Anterior cingulate cortex (tissue), 58 donors: ENCODE data around the gene LAMA2.

ENCODE experiments used
- DNase-seq, 58 donors: peaks; one replicate each; lab custom pipeline; 2025; lab: John Stamatoyannopoulos, UW

The LAMA2 gene, protein sequence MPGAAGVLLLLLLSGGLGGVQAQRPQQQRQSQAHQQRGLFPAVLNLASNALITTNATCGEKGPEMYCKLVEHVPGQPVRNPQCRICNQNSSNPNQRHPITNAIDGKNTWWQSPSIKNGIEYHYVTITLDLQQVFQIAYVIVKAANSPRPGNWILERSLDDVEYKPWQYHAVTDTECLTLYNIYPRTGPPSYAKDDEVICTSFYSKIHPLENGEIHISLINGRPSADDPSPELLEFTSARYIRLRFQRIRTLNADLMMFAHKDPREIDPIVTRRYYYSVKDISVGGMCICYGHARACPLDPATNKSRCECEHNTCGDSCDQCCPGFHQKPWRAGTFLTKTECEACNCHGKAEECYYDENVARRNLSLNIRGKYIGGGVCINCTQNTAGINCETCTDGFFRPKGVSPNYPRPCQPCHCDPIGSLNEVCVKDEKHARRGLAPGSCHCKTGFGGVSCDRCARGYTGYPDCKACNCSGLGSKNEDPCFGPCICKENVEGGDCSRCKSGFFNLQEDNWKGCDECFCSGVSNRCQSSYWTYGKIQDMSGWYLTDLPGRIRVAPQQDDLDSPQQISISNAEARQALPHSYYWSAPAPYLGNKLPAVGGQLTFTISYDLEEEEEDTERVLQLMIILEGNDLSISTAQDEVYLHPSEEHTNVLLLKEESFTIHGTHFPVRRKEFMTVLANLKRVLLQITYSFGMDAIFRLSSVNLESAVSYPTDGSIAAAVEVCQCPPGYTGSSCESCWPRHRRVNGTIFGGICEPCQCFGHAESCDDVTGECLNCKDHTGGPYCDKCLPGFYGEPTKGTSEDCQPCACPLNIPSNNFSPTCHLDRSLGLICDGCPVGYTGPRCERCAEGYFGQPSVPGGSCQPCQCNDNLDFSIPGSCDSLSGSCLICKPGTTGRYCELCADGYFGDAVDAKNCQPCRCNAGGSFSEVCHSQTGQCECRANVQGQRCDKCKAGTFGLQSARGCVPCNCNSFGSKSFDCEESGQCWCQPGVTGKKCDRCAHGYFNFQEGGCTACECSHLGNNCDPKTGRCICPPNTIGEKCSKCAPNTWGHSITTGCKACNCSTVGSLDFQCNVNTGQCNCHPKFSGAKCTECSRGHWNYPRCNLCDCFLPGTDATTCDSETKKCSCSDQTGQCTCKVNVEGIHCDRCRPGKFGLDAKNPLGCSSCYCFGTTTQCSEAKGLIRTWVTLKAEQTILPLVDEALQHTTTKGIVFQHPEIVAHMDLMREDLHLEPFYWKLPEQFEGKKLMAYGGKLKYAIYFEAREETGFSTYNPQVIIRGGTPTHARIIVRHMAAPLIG (N-terminal part only)

DNA sequence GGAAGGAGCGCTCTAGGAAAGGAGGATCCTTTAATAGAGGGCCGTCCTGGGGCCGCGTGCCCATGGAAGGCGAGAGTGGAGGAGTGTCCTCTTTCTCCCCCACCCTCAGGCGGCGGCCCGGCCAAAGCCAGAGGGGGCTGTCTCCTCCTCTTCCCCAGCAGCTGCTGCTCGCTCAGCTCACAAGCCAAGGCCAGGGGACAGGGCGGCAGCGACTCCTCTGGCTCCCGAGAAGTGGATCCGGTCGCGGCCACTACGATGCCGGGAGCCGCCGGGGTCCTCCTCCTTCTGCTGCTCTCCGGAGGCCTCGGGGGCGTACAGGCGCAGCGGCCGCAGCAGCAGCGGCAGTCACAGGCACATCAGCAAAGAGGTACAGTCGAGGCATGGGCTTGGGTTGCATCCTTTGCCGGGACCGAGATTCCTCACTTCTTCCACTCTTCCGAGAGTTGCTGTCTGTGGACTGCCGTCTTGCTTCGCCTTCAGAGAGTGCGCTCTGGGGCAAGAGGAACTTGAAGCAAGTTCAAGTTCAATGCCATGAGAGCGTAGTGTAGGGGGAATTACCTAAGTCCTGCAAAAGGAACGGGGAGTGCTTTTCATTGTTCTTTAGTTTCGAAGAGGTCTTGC is at the start of gene LAMA2:
TSS of gene LAMA2 (plus strand) at position 148 of the 621 bp plus-strand sequence. CDS start at position 256, 108 bp downstream.
- peak in 52 of 58 donors; percentile 2 to 79 (median 38) for DNase-seq

DNA sequence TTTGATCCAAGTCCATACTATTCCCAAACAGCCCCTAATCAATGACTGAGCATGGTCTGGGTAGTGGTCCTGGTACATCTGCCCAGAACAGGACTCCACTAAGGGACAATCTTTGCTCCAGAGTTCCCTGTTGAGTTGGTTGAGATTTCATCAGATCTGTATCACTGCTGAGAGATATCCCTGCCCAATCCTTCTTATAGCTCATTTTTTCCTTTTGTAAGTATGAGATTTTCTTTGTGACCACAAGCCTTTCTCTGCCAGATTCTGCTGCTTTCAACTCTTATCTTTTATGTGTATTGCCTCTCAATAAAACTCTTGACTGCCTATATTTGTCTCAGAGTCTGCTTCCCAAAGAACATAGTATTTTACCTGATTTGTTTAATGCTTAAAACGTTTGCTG is 46.2 kb upstream of the LAMA2 start:
- no peak for DNase-seq

DNA sequence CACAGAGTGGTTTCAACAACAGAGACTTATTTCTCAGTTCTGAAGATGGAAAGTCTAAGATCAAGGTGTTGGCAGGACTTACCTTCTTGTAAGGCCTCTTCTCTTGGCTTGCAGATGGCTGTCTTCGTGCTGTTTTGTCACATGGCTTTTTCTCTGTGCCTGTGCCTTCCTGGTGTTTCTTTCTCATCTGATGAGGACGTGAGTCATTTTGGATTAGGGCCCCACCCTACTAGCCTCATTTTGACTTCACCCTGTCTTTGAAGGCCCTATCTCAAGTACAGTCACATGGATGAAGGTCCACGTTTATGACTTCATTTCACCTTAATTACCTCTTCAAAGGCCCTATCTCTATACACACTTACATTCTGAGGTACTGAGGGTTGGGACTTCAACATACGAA is 41.4 kb upstream of the LAMA2 start:
- DNase-seq = no peak

DNA sequence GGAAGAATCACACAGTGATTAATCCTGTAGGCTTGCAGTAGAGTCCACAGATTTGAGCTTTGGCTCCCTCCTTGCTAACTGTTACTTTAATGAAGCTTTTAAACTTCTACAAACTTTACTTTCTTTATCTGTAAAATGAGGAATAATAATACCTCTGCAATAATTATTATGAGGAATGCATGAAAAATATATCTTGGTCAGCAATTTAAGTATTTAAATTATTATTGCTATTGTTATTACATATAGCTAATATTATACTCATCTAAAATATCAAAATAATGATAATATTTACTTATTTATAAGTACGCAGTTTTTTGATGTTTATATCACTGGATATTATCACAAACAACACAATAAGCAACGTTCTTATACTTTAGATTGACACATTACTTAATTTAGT is 38.3 kb upstream of the LAMA2 start:
- DNase-seq = no peak

GRCh38 chr6:128847431-128848210 is 35.3 kb upstream of the LAMA2 start:
- no peak for DNase-seq

GRCh38 chr6:128848212-128848935 is 34.6 kb upstream of the LAMA2 start:
- no peak for DNase-seq

DNA sequence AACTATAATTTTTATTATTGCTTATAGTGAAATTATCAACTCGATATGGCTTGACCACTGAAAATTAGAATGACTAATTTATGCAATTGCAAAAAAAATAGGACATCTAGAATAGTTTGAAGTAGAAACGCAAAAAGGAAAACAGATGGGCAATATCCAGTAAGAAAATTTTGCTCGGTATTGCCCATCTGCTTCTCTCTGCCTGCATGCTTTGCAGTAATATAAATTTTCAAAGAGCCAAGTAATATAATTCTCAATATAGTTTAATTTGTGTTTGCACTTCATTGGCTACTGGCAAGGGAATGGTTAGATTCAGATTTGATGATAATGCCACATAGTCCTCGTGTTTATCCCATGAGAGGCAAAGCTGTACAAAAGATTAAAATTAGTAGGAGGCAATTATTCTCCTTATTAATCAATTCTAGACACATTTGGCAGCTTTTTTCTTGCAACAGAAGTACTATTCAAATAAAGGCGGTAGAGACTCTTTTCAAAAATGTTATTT is 27.3 kb upstream of the LAMA2 start:
- no peak for DNase-seq

- DNase-seq = no peak
Observed at GRCh38 chr6:128857806-128858205, 25.1 kb upstream of the LAMA2 start.

DNA sequence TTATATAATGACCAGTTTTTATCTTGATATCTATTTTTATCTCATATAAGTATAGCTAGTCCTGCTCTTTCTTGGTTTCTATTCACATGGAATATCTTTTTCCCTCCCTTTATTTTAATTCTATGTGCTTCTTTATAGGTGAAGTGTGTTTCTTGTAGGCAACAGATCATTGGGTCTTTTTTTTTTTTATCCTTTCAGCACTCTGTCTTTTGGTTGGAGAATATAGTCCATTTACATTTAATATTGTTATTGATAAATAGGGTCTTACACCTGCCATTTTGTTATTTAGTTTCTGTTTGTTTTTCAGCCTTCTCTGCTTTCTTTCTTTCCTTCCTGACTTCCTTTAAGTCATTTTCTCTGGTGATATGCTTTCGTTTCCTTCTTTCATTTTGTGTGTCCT is 22.2 kb upstream of the LAMA2 start:
- no peak for DNase-seq

DNA sequence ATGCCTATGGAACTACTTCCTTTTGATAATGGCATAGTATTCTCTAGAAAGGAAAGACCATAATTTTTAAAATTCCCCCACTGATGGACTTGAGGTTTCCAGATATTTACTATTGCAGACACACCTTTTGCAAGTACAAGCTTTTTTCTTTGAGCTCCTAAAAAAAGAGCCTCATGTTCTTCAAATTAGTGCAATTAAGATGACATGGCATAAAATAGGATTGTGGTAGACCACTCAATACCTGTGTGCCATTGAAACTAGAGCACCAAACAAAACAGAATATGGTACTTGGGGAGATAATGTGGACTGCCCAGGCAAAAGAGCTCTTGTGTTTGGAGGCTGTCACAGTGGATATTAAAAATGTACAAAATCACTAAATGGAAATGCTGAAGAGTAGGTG is 19.0 kb upstream of the LAMA2 start:
- no peak for DNase-seq

DNA sequence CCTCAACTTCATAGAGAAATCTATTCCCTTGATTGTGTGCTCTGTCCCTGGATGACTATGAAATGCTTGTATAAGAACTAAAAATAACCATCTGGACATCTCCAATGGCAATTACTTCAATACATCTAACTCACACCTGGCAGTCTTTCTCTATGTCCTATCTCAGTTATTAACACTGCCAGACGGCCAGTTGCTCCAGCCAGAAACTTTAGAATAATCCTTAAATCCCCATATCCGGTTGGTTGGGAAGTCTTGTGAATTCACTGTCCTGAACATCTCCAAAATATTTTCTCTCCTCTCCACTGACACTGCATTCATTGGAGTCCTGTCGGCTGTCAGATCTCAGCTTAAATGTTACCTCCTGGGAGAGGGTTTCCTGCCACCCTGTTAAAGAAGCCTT is 12.2 kb upstream of the LAMA2 start:
- DNase-seq = no peak

- no peak for DNase-seq
Observed at GRCh38 chr6:128874863-128875262, 8.1 kb upstream of the LAMA2 start.

GRCh38 chr6:128882560-128882959 is 378 bp upstream of the LAMA2 start:
- peak in 4 of 58 donors; percentile 0 to 13 (median 3) for DNase-seq

DNA sequence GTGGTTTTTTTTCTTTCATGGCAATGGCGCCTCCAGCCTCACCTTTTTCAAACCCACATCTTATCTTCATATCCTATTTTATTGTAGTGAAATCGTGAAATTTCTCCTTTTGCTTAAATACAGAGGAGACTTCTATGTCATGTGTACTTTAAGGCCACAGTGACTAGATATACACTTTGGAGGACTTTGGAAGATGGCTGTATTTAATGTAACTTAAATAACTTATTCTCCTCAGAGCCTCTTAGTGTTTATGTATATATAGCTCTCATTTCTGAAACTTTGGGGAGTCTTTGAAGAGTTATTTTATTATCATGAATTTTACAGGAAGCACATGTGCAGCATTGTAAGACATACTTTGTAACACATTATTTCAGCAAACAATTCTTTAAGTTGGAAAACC is 968 bp downstream of the LAMA2 start:
- no peak for DNase-seq

GRCh38 chr6:128885381-128885780 is 2.4 kb downstream of the LAMA2 start:
- no peak for DNase-seq

GRCh38 chr6:128886706-128887105 is 3.8 kb downstream of the LAMA2 start:
- no peak for DNase-seq

GRCh38 chr6:128888444-128889175 is 5.7 kb downstream of the LAMA2 start:
- no peak for DNase-seq

- DNase-seq = no peak
Observed at GRCh38 chr6:128889870-128890269, 6.9 kb downstream of the LAMA2 start.
